DMS153 (cell line): Measurements from ENCODE around the gene SLC12A7.

ENCODE experiments used
- DNase-seq: peaks from one replicate; lab custom pipeline; 2025; lab: John Stamatoyannopoulos, UW

SLC12A7 gene

DNA sequence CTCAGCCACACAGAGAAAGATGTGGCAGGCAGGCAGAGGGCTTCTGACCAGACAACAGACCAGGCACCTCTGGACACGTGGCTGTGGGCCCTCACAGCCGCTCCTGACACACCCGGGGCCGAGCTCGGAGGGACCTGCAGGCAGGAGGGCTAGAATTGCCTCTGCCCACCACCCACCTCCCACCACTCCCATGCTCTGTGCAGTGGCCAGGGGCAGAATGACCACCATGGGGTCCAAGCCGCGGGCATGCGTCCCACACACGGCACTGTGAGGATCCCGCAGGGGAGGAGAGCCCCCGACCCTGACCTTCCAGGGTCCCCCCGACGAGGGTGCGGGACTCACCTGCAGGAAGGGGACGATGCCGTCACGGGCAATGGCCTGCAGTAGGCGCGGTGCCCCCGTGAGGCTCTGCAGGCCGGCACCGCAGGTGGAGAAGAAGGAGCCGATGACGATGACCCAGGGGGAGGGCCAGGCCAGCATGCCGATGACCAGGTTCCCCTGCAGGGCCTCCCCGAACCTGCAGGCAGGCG, 34.3 kb downstream of the SLC12A7 start:
- DNase-seq, result no peak

DNA sequence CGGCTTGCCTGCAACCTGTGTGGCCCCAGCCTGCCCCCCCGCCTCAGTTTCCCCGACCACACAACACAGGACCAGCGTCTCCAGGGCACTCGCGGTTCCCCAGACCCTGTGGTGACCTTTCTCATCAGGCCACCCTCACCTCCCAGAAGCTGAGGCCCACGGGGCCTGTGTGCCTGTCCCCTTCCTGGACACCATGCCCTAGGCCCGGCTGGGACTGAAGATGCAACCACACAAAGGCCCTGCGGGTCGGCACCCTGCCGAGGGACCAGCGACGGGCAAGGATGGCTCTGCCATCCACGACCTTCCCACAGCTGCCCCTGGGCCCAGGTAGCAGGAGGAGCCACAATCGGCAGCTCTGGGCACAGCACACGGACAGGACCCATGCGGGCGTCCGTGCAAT, 34.8 kb downstream of the SLC12A7 start:
- DNase-seq, result no peak

GRCh38 chr5:1076406-1076805, 35.5 kb downstream of the SLC12A7 start:
- no peak for DNase-seq

GRCh38 chr5:1075931-1076330, 35.9 kb downstream of the SLC12A7 start:
- DNase-seq, result no peak

- DNase-seq, result no peak
These were observed 36.3 kb downstream of the SLC12A7 start for GRCh38 chr5:1075555-1075881.

GRCh38 chr5:1074816-1075554, 36.9 kb downstream of the SLC12A7 start:
- no peak for DNase-seq

GRCh38 chr5:1074226-1074625, 37.6 kb downstream of the SLC12A7 start:
- no peak for DNase-seq

DNA sequence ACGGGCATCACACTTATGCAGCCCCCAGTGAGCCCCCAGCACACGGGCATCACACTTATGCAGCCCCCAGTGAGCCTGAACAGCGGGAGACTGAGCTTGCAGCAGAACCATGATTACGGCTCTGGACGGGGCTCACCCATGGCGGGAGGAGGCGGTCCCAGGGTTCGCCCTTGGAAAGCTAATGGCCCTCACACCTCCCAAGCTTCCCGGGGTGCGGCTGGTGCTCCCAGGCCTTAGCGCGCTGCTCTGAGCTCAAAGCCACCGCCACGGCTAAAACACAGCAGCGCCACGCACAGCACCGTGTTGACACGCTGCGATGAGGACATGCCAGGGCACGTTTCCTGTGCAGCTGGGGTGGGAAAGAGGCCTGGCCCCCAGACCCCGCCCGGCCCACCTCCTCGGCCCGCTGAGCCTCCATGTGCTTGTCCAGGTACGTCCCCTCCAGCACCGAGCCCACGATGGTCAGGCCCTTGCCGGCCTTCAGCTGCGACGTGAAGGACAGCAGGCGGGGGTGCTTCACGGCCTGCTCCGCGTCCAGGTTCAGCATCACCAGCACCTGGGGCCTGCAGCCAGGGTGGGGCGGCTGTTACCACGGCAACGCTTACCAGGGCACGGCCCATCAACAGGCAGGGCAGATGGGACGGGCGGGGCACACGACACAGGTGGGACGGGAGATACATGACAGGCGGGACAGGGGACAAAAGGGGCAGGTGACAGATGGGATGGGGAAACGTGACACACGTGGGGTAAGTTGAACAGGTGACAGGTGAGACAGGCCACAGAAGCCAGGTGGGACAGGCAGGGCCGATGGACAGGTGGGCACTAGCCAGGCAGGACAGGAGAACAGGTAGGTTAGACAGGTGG, 38.4 kb downstream of the SLC12A7 start:
- DNase-seq, result no peak

DNA sequence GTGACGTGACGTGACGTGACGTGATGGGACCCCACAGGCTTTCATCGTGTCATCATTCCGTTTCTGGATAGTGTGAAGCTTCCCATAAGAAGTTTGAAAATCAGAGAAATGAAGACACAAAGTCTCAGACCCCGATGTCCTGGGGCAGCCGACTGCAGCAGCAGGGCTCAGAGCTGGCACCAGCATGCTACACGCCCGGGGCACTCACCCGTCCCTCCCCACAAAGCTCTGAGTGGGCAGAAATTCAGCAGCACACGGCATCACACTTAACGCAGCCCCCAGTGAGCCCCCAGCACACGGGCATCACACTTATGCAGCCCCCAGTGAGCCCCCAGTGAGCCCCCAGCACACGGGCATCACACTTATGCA, 42.2 kb downstream of the SLC12A7 start:
- DNase-seq, result no peak

DNA sequence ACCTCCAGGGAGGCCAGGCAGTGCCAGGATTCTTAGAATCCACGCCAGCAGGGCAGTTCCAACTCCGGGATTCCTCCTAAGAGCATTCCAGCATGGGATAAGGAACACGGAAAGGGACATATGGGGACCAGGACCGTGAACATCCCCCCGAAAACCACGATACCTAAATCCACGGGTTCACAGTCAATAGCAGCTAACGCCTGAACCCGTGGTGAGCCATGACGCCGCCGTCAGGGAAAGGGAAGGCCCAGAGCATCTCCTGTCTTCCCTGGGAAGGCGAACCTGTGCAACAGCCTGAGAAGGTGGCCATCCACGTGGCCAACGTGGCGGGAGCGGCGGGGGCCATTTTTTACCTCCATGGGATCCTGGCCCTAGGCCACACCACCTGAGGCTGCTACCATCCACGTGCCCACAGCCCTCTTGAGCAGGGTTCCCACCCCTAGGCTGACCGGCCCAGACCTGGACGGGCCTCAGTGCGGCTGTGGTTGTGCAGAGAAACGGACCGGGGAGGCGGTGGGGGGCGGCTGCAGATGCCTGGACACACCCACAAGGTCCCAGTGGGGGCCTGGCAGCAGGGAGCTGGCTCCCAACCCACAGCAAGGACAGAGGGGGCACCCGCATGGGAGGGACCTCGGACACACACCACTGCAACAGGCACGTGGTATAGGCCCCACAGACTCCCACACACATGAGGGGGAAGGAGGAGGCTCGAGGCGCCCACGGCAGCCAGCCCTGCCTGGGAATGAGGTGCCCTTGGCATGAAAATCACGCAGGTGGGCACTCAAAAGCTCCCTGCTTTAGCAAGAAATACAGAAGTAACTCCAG, 42.8 kb downstream of the SLC12A7 start:
- DNase-seq, result no peak

DNA sequence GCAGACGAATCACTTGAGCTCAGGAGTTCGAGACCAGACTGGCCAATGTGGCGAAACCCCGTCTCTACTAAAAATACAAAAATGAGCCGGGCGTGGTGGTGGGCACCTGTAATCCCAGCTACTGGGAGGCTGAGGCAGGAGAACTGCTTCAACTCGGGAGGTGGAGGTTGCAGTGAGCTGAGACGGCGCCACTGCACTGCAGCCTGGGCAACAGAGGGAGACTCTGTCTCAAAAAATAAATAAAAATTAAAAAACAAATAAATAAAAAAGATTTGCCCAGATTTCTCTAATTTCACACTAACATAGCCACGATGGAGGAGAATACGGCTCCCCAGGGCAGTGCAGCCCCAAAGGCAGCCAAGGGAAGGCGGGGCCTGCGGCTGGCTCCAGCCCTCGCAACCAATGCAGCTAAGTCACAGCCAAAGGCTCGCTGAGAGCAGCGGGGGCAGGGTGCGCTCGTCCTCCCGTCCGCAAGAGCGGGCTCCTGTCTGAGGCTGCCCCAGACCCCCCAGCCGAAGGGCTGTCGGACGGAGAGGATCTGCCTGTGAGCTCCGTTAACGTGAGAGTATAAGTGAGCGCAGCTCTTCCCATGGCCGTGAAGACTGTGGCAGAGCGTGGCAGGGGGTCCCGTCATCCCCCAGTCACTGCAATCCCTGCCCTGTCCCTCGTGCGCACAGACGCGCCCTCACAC, 43.5 kb downstream of the SLC12A7 start:
- no peak for DNase-seq

- no peak for DNase-seq
These were observed 44.4 kb downstream of the SLC12A7 start for GRCh38 chr5:1067141-1068121.

- DNase-seq, result no peak
These were observed 45.2 kb downstream of the SLC12A7 start for GRCh38 chr5:1066676-1067075.

- DNase-seq, result no peak
These were observed 45.8 kb downstream of the SLC12A7 start for GRCh38 chr5:1065891-1066650.

GRCh38 chr5:1065143-1065750, 46.6 kb downstream of the SLC12A7 start:
- DNase-seq, result no peak

DNA sequence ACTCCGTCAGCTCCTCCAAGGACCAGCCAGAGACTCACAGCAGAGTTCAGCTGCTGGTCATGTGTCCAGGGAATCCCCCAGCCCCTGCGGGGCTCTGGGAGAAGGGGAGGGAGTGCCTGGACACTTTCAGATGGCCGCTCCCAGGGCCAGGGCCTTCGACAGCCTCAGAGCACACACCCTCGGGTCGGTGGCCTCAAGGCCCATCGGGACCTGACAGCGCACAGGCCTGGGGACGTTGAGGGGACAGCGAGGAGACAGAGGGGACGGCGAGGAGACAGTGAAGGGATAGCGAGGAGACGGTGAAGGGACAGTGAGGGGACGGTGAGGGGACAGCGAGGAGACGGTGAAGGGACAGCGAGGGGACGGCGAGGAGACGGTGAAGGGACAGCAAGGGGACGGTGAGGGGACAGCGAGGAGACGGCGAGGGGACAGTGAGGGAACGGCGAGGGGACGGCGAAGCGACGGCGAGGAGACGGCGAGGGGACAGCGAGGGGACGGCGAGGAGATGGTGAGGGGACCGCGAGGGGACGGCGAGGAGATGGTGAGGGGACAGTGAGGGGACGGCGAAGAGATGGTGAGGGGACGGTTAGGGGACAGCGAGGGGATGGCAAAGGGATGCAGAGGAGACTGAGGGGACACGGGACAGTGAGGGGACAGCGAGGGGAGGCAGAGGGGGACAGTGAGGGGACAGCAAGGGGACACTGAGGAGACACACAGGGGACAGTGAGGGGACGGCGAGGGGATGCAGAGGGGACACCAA, 47.3 kb downstream of the SLC12A7 start:
- DNase-seq, result no peak

GRCh38 chr5:1063661-1064382, 48.0 kb downstream of the SLC12A7 start:
- no peak for DNase-seq
